Mesodermal cell (in vitro differentiated cells): Measurements from ENCODE around the gene BMP2K. TPM values are rescaled to one million over a fixed set of nuclear protein-coding genes. Genes with fewer than 3 reads are reported as not detected.

Source experiments
- H3K27ac ChIP-seq: 2 replicates; pipeline ENCODE4 v1.7.0; 2013; ENCODE audit warnings: mild to moderate bottlenecking, low read depth, low read length, moderate library complexity; ENCODE audit not compliant: severe bottlenecking
- H3K36me3 ChIP-seq: 2 replicates; pipeline ENCODE4 v1.7.1; 2013; ENCODE audit warnings: mild to moderate bottlenecking, low read length, moderate library complexity; ENCODE audit not compliant: control insufficient read depth, insufficient read depth
- H3K4me1 ChIP-seq: one replicate; pipeline ENCODE4 v1.7.1; 2013; ENCODE audit warnings: mild to moderate bottlenecking, low read length; ENCODE audit not compliant: insufficient read depth, control insufficient read depth, poor library complexity, severe bottlenecking
- H3K4me3 ChIP-seq: 2 replicates; pipeline ENCODE4 v1.7.0; 2013; ENCODE audit warnings: low read length, control low read depth, mild to moderate bottlenecking; ENCODE audit not compliant: insufficient read depth, poor library complexity, severe bottlenecking; ENCODE audit errors: extremely low read depth
- H3K9me3 ChIP-seq: 2 replicates; pipeline ENCODE4 v1.7.1; 2013; ENCODE audit warnings: mild to moderate bottlenecking, low read length, moderate library complexity; ENCODE audit not compliant: control insufficient read depth
- WGBS, 2 experiments: methylation state at CpG; one replicate each; pipeline ENCODE4 v1.1.5; 2013; ENCODE audit warnings: missing lambda C conversion rate in 2 of 2; ENCODE audit not compliant: insufficient coverage in 2 of 2; 5-methylcytosine and 5-hydroxymethylcytosine counted together
- polyA plus RNA-seq, 2 experiments: library from polyadenylated mRNA; stranded (reverse); fragments of 50-300 nt; gene quantifications; one replicate each; pipeline ENCODE4 v1.2.3, GENCODE V29; 2013

The BMP2K gene
- polyA plus RNA-seq (2013, experiment 1 of 2) = 37.0 TPM
- polyA plus RNA-seq (2013, experiment 2 of 2) = 34.6 TPM

GRCh38 chr4:78776079-78776728, at the start of gene BMP2K:
Gene BMP2K, plus strand, starts transcription at chr4:78776350. Its CDS starts 194 bp downstream, at chr4:78776544.
- H3K27ac ChIP-seq = peak within 1 kb of the TSS; percentile 95
- H3K9me3 ChIP-seq = no peaks in the 10 kb centered on the region
- peak within 1 kb of the TSS; percentile 82 for H3K4me3 ChIP-seq
- WGBS, 2 experiments = 0% methylated on average over 32 to 63 of the region's 95 CpGs
- H3K4me1 ChIP-seq = peaks cover 15% of the 10 kb centered on the region
- H3K36me3 ChIP-seq = no peaks in the 10 kb centered on the region

GRCh38 chr4:78726546-78726945, 49.6 kb upstream of the BMP2K start:
- H3K4me3 ChIP-seq = no peak overlapping the region
- 67 to 100% methylated on average over 1 of the region's 1 CpG for WGBS, 2 experiments
- H3K9me3 ChIP-seq = no peaks in the 10 kb centered on the region
- H3K27ac ChIP-seq = no peak overlapping the region
- no peaks in the 10 kb centered on the region for H3K36me3 ChIP-seq
- H3K4me1 ChIP-seq = peaks cover 14% of the 10 kb centered on the region

- H3K4me1 ChIP-seq = no peaks in the 10 kb centered on the region
- no peak overlapping the region for H3K4me3 ChIP-seq
- H3K27ac ChIP-seq = no peak overlapping the region
- H3K36me3 ChIP-seq = no peaks in the 10 kb centered on the region
- no peaks in the 10 kb centered on the region for H3K9me3 ChIP-seq
- WGBS, 2 experiments = 80 to 90% methylated on average over 1 to 2 of the region's 3 CpGs
Measured at GRCh38 chr4:78732332-78733104, 43.6 kb upstream of the BMP2K start.

GRCh38 chr4:78734441-78735162, 41.5 kb upstream of the BMP2K start:
- Histone ChIP-seq H3K36me3 (no peaks in the 10 kb centered on the region), H3K4me3 (no peak overlapping the region), H3K9me3 (no peaks in the 10 kb centered on the region), H3K4me1 (no peaks in the 10 kb centered on the region), H3K27ac (no peak overlapping the region)
- WGBS, 2 experiments = 92 to 100% methylated on average over 1 to 2 of the region's 3 CpGs

- Histone ChIP-seq H3K4me1 (no peaks in the 10 kb centered on the region), H3K27ac (no peak overlapping the region), H3K9me3 (no peaks in the 10 kb centered on the region), H3K4me3 (no peak overlapping the region), H3K36me3 (no peaks in the 10 kb centered on the region)
Measured at GRCh38 chr4:78735697-78736096, 40.5 kb upstream of the BMP2K start.

- 86 to 100% methylated on average over 1 of the region's 1 CpG for WGBS, 2 experiments
Measured at GRCh38 chr4:78737035-78737434, 39.1 kb upstream of the BMP2K start.

GRCh38 chr4:78737973-78738372, 38.2 kb upstream of the BMP2K start:
- Histone ChIP-seq H3K27ac (no peak overlapping the region), H3K9me3 (no peaks in the 10 kb centered on the region), H3K4me3 (no peak overlapping the region), H3K4me1 (no peaks in the 10 kb centered on the region), H3K36me3 (no peaks in the 10 kb centered on the region)
- 89% methylated on average over 1 of the region's 2 CpGs; no CpG with 5 or more reads in 1 of the 2 experiments for whole genome bisulfite sequencing, 2 experiments

More at GRCh38 chr4:78737035-78737434, 39.1 kb upstream of the BMP2K start:
- no peaks in the 10 kb centered on the region for H3K4me1 ChIP-seq
- H3K4me3 ChIP-seq = no peak overlapping the region
- no peaks in the 10 kb centered on the region for H3K9me3 ChIP-seq
- no peaks in the 10 kb centered on the region for H3K36me3 ChIP-seq
- no peak overlapping the region for H3K27ac ChIP-seq

- WGBS, 2 experiments = 93 to 95% methylated on average over 2 of the region's 2 CpGs
- no peak overlapping the region for H3K27ac ChIP-seq
- no peaks in the 10 kb centered on the region for H3K4me1 ChIP-seq
Measured at GRCh38 chr4:78742300-78742699, 33.9 kb upstream of the BMP2K start.

GRCh38 chr4:78747475-78747922, 28.7 kb upstream of the BMP2K start:
- WGBS, 2 experiments = no CpG with 5 or more reads among the region's 3 CpGs
- Histone ChIP-seq H3K4me1 (no peaks in the 10 kb centered on the region), H3K27ac (no peak overlapping the region), H3K9me3 (no peaks in the 10 kb centered on the region), H3K4me3 (no peak overlapping the region), H3K36me3 (no peaks in the 10 kb centered on the region)

More at GRCh38 chr4:78742300-78742699, 33.9 kb upstream of the BMP2K start:
- Histone ChIP-seq H3K9me3 (no peaks in the 10 kb centered on the region), H3K36me3 (no peaks in the 10 kb centered on the region), H3K4me3 (no peak overlapping the region)

GRCh38 chr4:78748381-78748780, 27.8 kb upstream of the BMP2K start:
- no peak overlapping the region for H3K4me3 ChIP-seq
- no peaks in the 10 kb centered on the region for H3K36me3 ChIP-seq
- H3K4me1 ChIP-seq = no peaks in the 10 kb centered on the region
- WGBS, 2 experiments = 100% methylated on average over 1 of the region's 2 CpGs
- no peak overlapping the region for H3K27ac ChIP-seq
- H3K9me3 ChIP-seq = no peaks in the 10 kb centered on the region
